ENCODE results near the gene ZSWIM4.
A peak's percentile ranks its signal among the peaks of the same experiment; 100 is the strongest.
"Not testable (repeated sequence)": the region's sequence is repeated elsewhere in the genome, so short reads cannot be mapped to it uniquely, and the experiment has no call there.

ZSWIM4 gene

DNA sequence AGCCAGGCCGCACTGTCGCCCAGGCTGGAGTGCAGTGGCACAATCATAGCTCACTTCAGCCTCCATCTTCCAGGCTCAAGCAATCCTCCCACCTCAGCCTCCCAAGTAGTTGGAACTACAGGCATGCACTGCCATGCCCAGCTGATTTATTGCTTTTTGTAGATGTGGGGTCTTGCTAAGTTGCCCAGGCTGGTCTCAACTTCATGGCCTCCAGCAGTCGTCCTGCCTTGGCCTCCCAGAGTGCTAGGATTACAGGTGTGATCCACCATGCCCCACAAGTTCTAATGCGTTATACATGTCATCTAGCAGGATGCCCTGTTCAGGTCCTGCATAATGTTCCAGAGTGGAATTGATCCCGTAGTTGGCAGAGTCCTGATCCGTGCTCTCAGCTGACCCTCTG lies 16.4 kb upstream of the ZSWIM4 start:
- no peak for DNase-seq

DNA sequence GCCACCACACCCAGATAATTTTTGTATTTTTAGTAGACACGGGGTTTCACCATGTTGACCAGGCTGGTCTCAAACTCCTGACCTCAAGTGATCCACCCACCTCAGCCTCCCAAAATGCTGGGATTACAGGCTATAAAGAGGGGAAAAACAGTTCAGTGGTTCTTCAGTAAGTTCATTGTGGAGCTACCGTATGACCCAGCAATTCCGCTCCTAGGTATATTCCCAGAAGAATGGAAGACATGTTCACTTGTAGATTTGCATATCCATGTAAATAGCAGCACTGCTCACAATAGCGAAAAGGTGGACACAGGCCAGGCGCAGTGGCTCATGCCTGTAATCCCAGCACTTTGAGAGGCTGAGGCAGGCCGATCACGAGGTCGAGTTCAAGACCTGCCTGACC lies 15.4 kb upstream of the ZSWIM4 start:
- DNase-seq, result not testable (repeated sequence)

DNA sequence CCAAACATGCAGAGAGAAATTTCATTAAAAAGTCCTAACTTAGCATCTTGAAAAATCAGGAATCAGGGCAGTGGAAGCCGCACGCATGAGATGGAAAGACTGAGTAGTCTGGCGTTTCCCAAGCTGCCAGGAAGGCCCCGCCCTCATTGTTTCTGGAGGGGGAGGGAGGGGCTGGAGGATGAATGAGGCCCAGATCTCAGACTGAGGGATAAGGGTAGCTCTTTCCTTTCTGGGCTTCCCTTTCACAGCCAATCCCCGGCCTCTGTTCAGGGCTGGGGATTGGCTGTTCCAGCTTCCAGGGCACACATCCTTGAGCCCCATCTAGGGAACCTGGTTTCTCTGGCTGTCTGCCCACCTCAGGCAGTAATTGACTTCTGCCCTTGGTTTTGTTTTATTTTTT lies 13.7 kb upstream of the ZSWIM4 start:
- no peak for DNase-seq

DNA sequence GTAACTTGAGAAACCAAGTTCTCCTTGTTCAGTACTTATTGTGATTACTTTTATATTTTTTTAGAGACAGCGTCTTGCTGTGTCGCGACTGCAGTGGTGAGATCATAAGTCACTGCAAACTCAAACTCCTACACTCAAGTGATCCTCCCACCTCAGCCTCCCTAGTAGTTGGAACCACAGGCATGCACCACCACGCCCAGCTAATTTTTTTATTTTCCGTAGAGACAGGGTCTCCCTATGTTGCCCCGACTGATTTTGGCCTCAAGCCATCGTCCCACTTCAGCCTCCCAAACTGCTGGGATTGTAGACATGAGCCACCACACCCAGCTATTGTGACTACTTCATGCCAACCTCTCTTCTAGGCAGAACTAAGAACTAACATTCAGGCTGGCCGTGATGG lies 12.7 kb upstream of the ZSWIM4 start:
- DNase-seq, result no peak

DNA sequence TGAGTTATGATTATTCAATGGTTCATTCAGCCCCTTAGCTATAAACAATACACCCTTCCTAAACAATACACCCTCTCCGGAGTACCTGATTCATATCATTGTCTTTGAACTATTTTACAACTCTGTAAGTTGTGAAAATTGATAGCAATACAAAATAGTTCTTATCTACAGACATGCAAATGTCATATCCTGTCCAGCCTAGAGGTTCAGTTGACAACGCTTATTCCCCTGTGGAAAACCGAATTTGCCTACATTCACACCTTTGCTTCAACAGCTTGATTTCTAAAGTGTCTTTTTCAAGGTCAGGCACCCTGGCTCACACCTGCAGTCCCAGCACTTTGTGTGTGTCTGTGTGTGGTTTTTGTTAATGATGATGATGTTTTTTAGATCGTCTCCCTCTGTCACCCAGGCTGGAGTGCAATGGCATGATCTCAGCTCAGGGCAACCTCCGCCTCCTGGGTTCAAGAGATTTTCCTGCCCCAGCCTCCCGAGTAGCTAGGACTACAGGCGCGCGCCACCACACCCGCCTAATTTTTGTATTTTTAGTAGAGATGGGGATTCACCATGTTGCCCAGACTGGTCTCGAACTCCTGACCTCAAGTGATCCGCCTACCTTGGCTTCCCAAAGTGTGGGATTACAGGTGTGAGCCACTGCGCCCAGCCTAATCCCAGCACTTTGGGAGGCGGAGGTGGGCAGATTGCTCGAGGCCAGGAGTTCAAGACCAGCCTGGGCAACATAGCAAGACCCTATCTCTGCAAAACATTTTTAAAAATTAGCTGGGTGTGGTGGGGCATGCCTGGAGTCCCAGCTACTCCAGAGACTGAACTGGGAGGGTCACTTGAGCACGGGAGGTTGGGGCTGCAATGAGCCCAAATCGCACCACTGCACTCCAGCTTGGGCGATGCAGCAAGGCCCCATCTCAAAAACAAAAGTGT lies 11.4 kb upstream of the ZSWIM4 start:
- no peak for DNase-seq

DNA sequence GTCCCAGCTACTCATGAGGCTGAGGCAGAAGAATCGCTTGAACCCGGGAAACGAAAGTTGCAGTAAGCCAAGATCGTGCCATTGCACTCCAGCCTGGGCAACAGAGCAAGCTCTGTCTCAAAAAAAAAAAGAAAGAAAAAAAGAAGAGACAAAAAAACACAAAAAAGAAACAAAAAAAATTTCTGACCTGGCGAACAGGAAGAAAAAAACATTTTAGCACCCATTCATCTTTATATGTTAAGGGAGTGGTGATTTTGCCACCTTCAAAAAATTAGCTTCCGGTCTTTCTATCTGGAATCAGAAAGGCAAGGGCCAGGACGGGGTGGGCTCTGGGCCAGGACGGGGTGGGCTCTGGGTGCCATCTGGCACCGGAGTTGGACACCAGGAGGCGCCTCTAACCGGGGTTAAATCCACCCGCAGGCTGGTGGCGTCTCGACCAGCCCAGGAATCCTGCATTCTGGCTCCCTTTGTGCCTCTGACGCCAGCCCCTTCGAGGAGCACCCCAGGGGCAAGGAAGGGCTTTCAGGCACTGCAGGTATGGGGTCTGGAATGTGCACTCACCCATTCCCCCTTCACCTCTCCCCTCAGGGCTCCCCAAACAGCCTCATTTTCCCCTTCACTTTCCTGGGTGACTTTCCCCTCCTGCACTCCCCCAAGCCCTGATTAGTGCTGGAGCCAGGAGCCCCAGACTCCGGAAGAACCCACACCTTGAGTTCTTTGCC lies 10.4 kb upstream of the ZSWIM4 start:
- DNase-seq, result peak; percentile 74 to 76

DNA sequence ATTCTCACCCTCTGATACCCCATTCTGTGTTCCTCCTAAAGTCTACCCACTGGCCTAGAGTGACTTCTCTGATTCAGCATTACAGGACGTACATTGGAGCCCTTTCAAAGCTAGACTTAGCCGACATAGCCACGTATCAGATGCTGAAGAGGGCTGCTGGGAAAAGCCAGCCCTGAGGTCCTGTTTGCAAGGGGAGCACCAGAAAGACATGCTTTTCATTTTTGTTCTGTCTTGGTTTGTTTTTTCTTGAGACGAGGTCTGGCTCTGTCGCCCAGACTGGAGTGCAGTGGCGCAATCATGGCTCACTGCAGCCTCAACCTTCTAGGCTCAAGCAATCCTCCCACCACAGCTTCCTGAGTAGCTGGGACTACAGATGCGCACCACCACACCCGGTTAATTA lies 6.3 kb upstream of the ZSWIM4 start:
- peak; percentile 55 to 60 for DNase-seq

DNA sequence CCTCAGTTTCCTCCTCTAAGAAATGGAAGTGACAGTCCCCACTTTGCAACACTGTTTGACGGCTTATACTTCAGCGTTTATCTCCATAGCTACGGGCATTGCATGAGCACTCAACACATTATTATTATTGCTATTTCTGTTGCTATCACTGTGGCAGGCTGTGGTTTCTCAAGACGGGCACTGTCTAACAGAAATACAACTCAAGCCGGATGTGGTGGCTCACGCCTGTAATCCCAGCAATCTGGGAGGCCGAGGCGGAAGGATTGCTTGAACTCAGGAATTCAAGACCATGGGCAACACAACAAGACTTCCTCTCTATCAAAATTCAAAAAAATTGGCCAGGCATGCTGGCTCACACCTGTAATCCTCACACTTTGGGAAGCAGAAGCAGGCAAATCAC lies 4.9 kb upstream of the ZSWIM4 start:
- DNase-seq, result peak; percentile 67 to 72

DNA sequence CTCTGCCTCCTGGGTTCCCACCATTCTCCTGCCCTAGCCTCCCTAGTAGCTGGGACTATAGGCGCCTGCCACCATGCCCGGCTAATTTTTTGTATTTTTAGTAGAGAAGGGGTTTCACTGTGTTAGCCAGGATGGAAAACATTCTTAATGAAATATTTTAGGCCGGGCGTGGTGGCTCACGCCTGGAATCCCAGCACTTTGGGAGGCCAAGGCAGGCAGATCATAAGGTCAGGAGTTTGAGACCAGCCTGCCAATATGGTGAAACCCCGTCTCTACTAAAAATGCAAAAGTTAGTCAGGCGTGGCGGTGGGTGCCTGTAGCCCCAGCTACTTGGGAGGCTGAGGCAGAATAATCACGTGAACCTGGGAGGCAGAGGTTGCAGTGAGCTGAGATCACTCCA lies 1.9 kb upstream of the ZSWIM4 start:
- DNase-seq, result not testable (repeated sequence)

DNA sequence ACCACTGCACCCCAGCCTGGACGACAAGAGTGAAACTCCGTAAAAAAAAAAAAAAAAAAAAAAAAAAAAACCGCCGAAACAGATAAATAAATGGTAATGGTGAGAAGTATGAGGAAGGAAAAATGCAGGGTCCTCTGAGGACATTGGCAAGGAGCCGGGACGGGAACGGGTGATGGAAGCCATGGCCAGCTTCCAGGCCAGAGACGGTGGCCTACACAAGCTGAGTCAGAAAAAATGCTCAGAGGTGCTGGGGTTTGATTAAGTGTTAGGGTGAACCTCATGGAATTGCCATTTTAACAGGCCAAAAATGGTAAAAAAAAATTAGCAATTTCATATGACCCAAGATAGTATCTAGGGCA lies 866 bp upstream of the ZSWIM4 start:
- DNase-seq, result no peak

DNA sequence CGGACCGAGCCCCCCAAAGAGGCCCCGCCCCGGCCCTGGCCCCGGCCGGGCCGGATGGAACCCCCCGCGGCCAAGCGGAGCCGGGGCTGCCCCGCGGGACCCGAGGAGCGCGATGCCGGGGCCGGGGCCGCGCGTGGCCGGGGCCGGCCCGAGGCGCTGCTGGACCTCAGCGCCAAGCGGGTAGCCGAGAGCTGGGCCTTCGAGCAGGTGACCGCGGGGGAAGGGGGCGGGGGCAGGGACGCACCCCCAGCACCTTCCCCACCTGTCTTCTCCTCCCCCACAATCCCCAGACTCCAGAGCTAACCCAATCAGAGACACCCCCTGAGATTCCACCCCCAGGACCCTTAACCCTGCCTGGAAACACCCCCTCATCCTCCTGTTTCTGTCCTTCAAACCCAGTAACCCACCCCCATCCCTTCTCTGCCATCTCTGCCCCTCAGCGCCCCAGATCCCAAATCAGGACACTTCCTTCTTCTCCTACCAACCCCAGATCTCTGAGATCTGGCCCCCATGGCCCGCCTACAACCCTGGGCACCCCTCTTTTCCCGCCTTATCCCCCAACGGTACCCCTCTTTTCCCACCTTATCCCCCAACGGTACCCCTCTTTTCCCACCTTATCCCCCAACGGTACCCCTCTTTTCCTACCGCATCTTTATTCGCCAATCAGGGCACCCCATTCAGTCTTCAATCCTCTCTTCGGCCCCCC lies 505 bp downstream of the ZSWIM4 start:
- peak in 1 of 2 donors; percentile 15 for DNase-seq

DNA sequence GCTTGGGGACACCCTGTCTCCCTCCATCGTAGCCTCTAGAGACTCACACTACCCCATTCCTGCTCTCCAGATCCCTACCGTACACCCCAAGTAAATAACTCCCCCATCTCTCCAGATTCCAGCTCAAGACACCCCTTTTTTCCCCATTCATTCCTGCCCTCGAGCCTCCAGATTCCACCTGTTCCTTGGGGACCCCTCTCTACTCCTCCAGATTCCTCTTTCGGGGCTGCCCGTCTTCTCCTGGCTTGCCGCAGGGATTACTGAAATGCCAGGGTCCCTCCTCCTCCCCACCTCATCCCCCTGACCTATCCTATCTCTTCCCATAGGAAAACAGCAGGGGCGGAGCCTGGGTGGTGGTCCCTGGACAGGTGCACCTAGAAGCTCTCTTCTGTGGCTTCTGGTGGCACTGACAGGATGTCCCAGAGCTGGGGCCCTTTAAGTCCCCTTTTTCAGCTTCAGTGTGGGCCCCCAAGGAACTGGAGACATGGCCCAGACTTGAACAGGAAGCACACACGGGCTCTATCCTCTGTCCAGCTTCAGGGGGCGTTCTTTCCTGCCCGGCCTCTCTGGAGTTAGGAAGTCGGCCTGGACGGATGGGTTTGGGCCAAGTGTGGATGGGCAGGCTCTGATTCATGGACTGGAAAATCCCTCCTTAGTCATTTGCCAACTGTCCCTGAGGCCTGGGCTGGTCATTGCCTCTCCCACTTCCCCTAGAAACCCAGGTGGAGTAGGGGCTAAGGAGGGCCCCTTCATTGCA lies 1.2 kb downstream of the ZSWIM4 start:
- peak in 1 of 2 donors; percentile 48 for DNase-seq

DNA sequence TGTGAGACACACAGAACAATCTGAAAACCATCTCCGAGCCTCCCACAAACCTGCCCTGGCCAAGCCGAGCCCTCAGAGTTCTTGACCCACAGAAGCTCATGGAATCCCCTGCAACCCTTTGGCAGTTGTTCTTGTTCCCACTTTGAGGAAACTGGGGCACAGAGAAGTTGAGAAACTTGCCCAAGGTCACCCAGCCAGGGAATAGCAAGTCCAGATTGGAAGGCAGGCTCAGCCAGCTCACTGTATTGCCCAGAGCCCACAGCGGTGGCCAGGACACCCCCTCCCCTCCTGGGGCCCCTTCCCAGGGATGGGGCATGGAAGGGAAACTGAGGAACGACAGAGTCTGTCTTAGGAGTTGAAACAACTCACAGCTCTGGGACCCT lies 1.8 kb downstream of the ZSWIM4 start:
- no peak for DNase-seq

DNA sequence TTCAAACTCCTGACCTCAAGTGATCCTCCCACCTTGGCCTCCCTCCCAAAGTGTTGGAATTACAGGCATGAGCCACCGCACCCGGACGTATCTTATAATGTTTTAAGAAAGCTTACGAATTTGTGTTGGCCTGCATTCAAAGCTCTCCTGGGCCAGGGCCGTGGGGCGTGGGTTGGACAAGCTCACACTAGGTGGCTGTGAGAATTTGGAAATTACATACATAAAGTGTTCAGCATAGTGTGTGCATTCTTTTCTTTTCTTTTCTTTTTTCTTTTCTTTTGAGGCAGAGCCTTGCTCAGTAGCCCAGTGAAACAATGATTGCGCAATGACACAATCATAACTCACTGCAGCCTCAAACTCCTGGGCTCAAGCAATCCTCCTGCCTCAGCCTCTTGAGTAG lies 2.6 kb downstream of the ZSWIM4 start:
- DNase-seq, result no peak

DNA sequence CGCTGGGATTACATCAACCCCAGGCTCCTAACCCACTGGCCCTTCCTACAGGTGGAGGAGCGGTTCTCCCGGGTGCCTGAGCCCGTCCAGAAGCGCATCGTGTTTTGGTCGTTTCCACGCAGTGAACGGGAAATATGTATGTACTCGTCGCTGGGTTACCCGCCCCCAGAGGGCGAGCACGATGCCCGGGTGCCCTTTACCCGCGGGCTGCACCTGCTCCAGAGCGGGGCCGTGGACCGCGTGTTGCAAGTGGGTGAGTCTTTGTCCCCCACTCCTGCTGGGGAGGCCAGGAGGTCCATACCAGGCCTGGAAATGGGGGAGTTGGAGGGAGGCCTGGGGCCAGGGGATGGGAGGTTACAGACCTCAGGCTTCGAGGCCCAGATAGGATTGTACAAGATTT lies 4.4 kb downstream of the ZSWIM4 start:
- DNase-seq, result no peak

DNA sequence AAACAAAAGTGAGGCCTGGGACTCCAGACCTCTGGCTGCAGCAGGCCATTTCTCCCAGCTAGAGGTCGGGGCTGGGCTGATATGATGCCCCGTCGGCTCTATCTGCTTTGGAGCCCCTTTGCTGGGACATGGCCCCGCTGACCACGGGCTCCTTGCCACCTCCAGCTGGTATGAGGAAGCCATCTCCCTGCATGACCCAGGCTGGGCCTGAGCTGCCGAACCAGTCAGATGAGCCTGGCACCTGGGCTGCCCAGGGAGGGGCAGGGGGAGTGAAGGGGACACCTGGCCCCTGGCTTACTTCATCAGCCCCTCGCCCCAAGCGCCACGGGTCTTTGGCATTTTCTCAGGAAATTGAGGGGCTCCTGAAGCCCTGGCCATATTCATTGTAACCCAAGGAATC lies 7.8 kb downstream of the ZSWIM4 start:
- no peak for DNase-seq

DNA sequence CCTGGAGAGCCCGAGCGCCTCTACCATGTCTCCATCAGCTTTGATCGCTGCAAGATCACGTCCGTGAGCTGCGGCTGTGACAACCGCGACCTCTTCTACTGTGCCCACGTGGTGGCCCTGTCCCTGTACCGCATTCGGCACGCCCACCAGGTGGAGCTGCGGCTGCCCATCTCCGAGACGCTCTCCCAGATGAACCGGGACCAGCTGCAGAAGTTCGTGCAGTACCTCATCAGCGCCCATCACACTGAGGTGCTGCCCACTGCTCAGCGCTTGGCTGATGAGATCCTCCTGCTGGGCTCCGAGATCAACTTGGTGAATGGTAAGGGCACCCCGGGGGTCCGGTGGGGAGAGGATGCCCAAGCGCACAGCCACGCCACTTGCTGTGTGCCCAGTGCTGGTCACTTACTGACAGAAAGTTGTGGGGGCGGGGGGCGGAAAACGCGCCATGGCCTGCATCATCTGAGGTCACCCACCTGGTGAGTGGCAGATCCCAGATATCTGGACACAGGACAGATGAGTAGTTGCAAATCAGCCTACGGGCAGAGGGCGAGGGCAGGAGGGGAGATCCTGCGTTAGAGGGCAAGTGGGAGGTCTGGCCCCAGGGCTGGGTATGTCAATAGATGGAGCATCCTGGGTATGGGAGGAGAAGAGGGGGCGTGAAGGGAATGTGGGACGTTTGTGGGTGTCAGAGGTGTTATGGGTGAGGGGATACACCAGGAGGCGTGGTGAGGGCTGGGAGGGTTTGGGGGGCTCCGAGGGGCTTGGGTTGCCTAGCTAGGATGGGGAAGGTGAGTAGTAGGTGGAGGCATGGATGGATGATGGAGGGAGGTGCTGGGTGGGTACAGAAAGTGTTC lies 9.8 kb downstream of the ZSWIM4 start:
- no peak for DNase-seq

DNA sequence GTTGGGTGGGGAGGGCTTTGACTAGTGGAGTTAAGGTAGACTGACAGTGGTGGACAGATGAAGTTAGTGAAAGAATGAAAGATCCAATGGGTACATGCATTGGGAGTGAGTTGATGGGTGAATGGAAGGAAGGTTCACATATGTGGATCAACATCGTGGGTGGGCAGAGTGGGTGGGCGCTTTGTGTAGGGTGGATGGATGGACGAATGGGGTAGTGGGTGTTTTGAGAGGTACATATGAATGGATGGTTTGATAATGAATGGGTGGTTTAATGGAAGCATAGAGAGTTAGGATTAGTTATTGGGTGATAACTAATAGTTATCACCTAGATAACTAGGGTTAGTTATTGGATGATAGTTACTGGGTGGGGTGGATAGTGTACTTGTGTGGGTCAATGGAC lies 11.5 kb downstream of the ZSWIM4 start:
- no peak for DNase-seq

DNA sequence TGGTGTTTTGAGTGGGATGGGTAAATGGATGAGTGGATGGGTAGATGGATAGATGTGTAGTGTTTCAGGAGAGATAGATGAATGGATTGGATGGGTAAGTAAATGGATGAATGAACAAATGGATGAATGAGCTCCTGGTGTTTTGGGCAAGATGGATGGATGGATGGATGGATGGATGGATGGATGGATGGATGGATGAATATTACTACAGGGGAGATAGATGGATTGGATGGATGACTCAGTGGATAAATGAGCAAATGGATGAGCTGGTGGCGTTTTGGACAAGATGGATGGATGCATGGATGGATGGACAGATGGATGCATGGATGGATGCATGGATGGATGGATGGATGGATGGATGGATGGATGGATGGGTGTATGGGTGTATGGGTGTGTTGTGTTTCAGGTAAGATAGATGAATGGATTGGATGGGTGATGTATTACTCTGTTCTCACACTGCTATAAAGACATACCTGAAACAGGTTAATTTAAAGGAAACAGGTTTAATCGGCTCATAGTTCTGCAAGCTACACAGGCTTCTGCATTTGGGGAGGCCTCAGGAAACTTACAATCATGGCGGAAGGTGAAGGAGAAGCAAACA lies 12.3 kb downstream of the ZSWIM4 start:
- no peak for DNase-seq

DNA sequence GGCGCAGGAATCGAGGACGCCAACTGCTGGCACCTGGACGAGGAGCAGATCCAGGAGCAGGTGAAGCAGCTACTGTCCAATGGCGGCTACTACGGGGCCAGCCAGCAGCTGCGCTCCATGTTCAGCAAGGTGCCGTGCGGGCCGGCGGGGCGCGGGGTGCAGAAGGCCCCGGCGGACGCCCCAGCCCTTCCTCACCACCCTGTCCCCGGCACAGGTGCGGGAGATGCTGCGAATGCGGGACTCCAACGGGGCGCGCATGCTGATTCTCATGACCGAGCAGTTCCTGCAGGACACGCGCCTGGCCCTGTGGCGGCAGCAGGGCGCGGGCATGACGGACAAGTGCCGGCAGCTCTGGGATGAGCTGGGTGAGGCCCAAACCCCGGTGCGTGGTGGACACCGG lies 13.6 kb downstream of the ZSWIM4 start:
- no peak for DNase-seq

DNA sequence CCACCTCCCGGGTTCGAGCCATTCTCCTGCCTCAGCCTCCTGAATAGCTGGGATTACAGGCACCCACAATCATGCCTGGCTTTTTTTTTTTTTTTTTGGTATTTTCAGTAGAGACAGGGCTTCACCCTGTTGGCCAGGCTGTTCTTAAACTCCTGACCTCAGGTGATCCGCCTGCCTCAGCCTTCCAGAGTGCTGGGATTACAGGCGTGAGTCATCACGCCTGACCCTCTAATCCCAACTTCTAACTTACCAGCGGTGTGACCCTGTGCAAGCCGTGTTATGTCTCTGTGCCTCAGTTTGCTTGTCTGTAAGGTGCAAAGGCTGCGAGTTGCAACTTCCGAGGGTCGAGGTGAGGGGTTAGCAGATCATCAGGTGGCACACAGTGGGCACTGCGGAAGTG lies 17.3 kb downstream of the ZSWIM4 start:
- DNase-seq, result no peak

DNA sequence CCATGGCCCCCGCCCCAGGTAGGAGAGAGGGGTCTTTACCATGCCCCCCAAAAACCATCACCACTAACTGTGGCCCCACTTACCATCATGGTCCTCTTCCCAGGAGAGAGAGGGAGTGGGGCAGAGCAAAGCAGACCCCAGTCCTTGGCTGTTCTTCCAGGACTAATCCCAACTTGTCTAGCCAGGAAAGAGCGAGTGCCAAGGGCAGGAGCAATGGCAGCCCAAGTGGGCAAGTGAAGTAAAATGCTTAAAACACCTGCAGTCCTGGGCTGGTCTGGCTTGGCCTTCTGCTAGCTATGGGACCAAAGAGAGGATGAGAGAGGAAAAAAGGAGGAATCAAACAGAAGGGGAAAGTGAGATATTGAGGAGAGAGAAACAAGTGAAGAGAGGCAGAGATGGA lies 17.9 kb downstream of the ZSWIM4 start:
- DNase-seq, result no peak

Measured in CD4-positive, alpha-beta T cell treated with Interleukin-1 beta for 1 hour (primary cell).